Memory B cell (primary cell): ENCODE data around the gene TBCE.
A peak's percentile ranks its signal among the peaks of the same experiment; 100 is the strongest.

ENCODE experiments used
- ATAC-seq: fragments of 150-1000 bp; cut with Tn5 transposase; 2 replicates; pipeline ENCODE4 v1.10.0; 2021; ENCODE audit warnings: low read depth, mild to moderate bottlenecking, moderate library complexity
- DNase-seq, 2 donors: peaks; one replicate each; pipeline ENCODE4 v3.0.0; 2022; ENCODE audit warnings: low spot score in 2 of 2
- H3K27ac Mint-ChIP-seq: one replicate; pipeline ENCODE4 v1.8.0; 2022; ENCODE audit warnings: mild to moderate bottlenecking, moderate library complexity, mixed read lengths
- H3K27me3 Mint-ChIP-seq: one replicate; pipeline ENCODE4 v1.8.0; 2022; ENCODE audit warnings: mixed read lengths
- H3K36me3 Mint-ChIP-seq: one replicate; pipeline ENCODE4 v1.8.0; 2022; ENCODE audit warnings: mild to moderate bottlenecking, mixed read lengths
- H3K4me1 Mint-ChIP-seq: one replicate; pipeline ENCODE4 v1.8.0; 2022; ENCODE audit warnings: mixed read lengths
- H3K4me3 Mint-ChIP-seq: one replicate; pipeline ENCODE4 v1.8.0; 2022; ENCODE audit warnings: mild to moderate bottlenecking, moderate library complexity, mixed read lengths
- H3K9me3 Mint-ChIP-seq: one replicate; pipeline ENCODE4 v1.8.0; 2022; ENCODE audit warnings: mixed read lengths

The TBCE gene, protein sequence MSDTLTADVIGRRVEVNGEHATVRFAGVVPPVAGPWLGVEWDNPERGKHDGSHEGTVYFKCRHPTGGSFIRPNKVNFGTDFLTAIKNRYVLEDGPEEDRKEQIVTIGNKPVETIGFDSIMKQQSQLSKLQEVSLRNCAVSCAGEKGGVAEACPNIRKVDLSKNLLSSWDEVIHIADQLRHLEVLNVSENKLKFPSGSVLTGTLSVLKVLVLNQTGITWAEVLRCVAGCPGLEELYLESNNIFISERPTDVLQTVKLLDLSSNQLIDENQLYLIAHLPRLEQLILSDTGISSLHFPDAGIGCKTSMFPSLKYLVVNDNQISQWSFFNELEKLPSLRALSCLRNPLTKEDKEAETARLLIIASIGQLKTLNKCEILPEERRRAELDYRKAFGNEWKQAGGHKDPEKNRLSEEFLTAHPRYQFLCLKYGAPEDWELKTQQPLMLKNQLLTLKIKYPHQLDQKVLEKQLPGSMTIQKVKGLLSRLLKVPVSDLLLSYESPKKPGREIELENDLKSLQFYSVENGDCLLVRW

DNA sequence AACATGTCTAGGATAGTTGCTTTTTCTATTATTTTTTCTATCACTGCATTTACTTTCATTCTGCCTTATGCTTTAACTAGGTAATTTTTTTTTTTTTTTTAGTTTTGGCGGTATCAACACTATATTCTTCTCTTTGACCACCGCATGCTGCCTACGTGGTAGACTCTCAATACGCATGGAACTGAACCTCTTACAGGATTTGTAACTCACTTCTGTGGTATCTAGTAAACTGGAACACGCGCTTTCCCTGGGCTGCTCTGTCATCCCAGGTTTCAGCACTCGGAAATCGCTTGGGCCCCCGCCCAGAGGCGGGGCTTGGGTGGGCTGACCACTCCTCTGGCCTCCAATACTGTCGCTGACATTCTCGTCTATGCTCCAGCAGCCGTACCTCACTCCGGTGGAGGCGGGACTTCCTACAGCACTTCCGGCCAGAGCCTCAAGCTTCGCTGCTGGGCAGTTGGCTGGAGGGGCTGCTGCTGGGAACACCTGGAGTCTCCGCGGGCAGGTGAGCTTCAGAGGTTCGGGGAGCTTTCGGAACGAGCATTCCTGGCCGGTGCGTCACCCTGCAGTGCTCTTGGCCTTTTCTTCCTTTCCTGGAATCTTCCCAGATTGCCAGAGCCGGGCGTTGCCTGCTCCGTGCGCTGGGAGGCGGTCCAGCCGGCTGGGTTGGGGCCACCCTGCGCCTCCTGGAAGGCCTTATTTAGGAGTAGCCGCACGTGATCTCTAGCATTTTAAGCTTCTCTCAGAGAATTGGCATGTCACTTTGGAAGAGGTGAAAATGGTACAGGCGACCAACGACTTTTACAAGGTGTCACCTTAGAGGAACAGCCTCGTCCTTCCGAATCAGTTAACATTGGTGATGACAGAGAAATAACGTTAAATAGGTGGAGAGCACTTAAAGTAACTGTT lies at the start of gene TBCE:
TSS of gene TBCE (plus strand) at position 428 of the 909 bp plus-strand sequence. CDS start 12,623 bp downstream, outside the sequence.
- Mint-ChIP-seq H3K9me3 (no peaks in the 10 kb centered on the region), H3K4me3 (peak within 1 kb of the TSS; percentile 98), H3K27ac (peak within 1 kb of the TSS; percentile 84), H3K36me3 (peaks cover 4% of the 10 kb centered on the region), H3K27me3 (no peaks in the 10 kb centered on the region), H3K4me1 (peaks cover 19% of the 10 kb centered on the region)
- ATAC-seq (peak; percentile 99), DNase-seq (peak; percentile 60 to 65)

DNA sequence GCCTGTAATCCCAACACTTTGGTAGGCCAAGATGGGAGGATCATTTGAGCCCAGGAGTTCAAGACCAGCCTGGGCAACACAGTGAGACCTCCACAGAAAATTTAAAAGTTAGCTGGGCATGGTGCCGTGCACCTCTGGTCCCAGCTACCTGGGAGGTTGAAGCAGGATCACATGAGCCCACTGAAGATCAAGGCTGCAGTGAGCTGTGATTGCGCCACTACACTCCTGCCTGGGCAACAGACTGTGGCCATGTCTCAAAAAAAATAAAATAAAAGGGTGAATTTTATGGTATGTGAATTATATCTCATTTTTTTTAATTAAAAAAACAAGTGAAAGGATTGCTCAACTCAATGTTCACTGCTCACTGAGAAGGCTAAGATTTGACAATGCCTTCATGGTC lies 48.0 kb upstream of the TBCE start:
- Mint-ChIP-seq H3K4me3 (no peak overlapping the region), H3K4me1 (peaks cover 44% of the 10 kb centered on the region), H3K27me3 (no peaks in the 10 kb centered on the region), H3K27ac (no peak overlapping the region), H3K9me3 (no peaks in the 10 kb centered on the region), H3K36me3 (peaks cover 25% of the 10 kb centered on the region)
- DNase-seq: no peak
- no peak for ATAC-seq

DNA sequence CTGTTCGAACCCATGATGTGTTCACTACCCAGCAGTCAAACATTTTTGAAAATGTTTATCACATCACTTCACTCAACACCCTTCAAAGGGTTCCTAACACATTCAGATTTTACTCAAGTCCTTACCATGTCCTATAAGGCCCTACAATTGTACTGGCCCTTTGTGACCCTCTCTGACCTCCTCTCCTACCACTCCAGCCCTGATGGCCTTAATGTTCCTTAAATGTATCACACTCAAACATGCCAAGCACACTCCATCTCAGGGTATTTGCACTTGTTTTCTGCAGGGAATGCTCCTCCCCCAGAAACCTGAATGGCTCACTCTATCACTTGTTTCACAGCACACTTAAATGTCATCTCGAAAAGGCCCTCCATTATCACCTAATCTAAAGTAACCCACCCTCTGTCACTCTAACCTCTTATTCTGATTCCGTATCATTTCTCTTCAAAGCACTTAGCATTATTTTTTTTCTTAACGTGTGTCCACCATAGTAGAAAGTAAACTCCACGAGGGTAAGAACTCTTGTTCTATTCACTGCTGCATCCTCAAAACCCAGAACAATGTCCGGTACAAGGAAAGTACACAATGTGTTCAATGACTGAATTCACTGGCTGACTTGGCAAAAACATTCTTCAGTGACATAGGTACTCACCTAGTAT lies 46.6 kb upstream of the TBCE start:
- ATAC-seq (no peak), DNase-seq (no peak)
- Mint-ChIP-seq H3K36me3 (peaks cover 25% of the 10 kb centered on the region), H3K27ac (peak overlapping the region; percentile 2), H3K27me3 (no peaks in the 10 kb centered on the region), H3K4me3 (no peak overlapping the region), H3K4me1 (peaks cover 45% of the 10 kb centered on the region), H3K9me3 (no peaks in the 10 kb centered on the region)

DNA sequence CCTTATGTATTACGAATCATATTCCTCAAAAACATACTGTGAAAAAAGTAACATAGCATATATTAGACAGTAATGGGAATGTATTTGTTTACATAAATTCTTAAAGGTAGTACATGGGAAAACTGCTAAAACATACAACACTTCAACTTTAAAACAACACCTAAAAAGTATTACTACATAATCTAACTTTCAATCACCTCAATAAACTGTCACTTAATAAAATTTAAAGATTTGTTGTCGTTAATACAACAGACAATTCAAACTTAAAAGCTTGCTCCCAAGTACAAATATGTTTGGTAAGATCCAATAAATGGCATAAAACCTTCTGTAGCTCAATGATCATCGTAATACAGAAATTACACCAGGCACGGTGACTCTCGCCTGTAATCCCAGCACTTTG lies 42.9 kb upstream of the TBCE start:
- peak overlapping the region; percentile 25 for H3K27ac Mint-ChIP-seq
- peak overlapping the region; percentile 74 for H3K4me3 Mint-ChIP-seq
- ATAC-seq (no peak), DNase-seq (no peak)
- peaks cover 34% of the 10 kb centered on the region for H3K4me1 Mint-ChIP-seq
- no peaks in the 10 kb centered on the region for H3K27me3 Mint-ChIP-seq
- H3K9me3 Mint-ChIP-seq: no peaks in the 10 kb centered on the region
- H3K36me3 Mint-ChIP-seq: peaks cover 19% of the 10 kb centered on the region

DNA sequence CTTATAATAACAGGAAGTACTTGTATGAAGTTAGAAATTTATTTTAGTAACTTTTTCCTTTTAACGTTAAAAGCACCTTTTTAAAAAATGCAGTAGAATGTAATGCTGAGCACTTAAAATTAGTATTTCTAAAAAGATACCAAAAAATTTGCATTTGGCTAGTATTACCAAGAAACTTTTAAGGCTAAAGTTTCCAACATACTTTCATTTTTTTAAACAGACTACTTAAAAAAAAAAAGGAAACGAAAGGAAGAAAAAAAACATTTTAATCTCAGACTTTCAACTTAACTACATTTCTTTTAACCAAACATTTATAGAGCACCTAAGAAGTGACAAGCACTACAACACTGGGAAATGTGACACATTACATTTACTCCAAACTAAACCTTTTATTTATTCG lies 42.1 kb upstream of the TBCE start:
- ATAC-seq: no peak
- no peaks in the 10 kb centered on the region for H3K9me3 Mint-ChIP-seq
- peak overlapping the region; percentile 41 for H3K4me3 Mint-ChIP-seq
- H3K27me3 Mint-ChIP-seq: no peaks in the 10 kb centered on the region
- H3K27ac Mint-ChIP-seq: no peak overlapping the region
- H3K4me1 Mint-ChIP-seq: peaks cover 34% of the 10 kb centered on the region
- H3K36me3 Mint-ChIP-seq: peaks cover 19% of the 10 kb centered on the region
- DNase-seq: no peak

DNA sequence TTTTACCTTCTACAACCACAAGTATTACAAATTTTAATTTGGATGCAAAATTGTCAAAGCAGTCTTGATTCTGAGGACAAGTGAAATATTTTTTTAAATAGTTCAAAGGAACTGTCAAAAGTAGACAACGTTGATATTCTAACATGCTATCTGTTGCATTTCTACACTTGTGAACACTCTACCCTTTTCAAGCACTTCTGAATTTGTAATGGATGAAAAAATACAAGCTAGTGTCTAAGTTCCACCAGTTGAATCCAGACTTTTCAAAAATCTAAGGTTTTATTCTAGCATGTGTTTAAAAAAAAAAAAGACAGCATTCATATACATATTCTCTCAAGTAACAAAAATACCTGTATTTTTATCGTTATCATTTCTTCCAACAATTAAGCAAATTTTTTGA lies 41.4 kb upstream of the TBCE start:
- DNase-seq (no peak), ATAC-seq (no peak)
- Mint-ChIP-seq H3K4me3 (peak overlapping the region; percentile 95), H3K36me3 (peaks cover 12% of the 10 kb centered on the region), H3K27me3 (no peaks in the 10 kb centered on the region), H3K27ac (no peak overlapping the region), H3K4me1 (peaks cover 30% of the 10 kb centered on the region), H3K9me3 (no peaks in the 10 kb centered on the region)

DNA sequence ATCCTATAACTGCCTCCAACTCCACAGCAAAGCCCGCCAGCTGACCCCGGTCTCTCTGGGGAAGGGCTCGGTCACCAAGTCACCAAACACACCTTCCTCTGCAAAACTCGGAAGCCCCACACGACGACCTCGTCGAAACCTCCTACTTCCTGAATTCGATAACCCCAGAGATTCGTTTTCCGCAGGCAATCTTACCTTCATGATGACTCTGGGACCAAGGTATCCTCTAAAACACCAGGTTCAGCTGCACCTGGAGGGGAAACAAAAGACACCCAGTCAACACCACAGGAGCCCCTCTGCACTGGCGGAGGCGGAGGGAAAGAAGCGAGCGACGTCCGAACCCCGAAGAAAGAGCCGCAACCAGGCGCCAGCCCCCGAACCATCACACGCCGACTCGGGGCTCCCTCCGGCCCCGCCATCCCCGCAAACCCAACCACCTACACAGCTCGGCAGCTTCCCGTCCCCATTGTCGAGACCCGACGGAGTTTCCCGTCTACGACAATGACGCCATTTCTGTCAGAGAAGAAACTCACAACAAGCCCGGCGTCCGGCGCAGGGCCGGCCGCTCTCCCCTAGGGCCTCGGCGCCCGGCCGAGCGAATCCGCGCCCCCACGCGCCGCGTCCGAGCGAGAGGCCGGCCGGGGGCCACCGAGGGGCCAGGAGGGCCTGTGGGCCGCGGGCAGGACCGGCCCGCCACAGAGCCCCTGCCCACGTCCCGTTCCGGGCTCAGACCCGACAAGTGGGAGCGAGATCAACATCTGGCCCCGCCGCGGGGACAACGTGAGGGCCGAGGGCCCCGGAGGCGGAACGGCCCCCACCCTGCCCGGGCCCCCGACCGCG lies 40.3 kb upstream of the TBCE start:
- Mint-ChIP-seq H3K9me3 (no peaks in the 10 kb centered on the region), H3K4me3 (peak overlapping the region; percentile 95), H3K4me1 (peaks cover 33% of the 10 kb centered on the region), H3K36me3 (peaks cover 9% of the 10 kb centered on the region), H3K27ac (no peak overlapping the region), H3K27me3 (no peaks in the 10 kb centered on the region)
- ATAC-seq (peak; percentile 23), DNase-seq (peak; percentile 67)

DNA sequence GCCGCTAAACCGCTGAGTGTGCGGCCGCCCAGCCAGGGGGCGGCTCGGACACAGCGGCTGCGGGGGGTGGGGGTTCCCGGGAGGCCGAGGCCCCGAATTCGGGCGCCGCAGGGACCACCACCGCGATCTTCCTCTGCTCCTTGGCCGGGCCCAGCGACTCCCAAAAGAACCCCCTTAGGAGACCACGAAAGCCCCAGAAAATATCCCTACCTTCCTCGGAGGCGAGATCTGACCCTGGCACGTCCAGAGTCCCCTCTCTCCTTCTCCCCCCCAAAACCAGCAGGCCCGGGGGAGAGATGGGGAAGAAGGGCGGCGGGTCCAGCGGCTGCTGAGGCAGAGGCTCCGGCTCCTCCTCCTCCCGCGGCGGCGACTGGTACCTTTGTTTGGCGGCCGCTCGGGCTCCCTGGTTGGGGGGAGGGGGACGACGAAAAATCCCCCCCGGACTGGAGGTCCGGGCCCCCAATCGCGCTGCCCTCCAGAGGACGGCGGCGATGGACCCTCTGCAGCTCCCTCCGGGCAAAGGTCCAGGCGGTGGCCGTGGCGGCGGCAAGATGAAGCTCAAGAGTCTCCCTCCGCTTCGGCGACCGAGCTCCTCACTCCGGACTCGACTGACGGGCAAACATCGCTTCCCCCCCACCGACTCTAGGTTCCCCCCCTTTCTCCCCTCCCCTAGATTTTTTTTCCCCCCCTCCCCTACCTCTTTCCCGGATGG lies 39.5 kb upstream of the TBCE start, which contains the start of gene ARID4B:
TSS of gene ARID4B (minus strand) at position 621 of the 712 bp plus-strand sequence. CDS start 1,260 bp downstream, outside the sequence.
- DNase-seq (peak in 1 of 2 donors; percentile 71), ATAC-seq (no peak)
- H3K9me3 Mint-ChIP-seq: no peaks in the 10 kb centered on the region
- H3K27ac Mint-ChIP-seq: no peak within 1 kb of the TSS
- peaks cover 3% of the 10 kb centered on the region for H3K36me3 Mint-ChIP-seq
- peak within 1 kb of the TSS; percentile 95 for H3K4me3 Mint-ChIP-seq
- H3K27me3 Mint-ChIP-seq: no peaks in the 10 kb centered on the region
- peaks cover 29% of the 10 kb centered on the region for H3K4me1 Mint-ChIP-seq

DNA sequence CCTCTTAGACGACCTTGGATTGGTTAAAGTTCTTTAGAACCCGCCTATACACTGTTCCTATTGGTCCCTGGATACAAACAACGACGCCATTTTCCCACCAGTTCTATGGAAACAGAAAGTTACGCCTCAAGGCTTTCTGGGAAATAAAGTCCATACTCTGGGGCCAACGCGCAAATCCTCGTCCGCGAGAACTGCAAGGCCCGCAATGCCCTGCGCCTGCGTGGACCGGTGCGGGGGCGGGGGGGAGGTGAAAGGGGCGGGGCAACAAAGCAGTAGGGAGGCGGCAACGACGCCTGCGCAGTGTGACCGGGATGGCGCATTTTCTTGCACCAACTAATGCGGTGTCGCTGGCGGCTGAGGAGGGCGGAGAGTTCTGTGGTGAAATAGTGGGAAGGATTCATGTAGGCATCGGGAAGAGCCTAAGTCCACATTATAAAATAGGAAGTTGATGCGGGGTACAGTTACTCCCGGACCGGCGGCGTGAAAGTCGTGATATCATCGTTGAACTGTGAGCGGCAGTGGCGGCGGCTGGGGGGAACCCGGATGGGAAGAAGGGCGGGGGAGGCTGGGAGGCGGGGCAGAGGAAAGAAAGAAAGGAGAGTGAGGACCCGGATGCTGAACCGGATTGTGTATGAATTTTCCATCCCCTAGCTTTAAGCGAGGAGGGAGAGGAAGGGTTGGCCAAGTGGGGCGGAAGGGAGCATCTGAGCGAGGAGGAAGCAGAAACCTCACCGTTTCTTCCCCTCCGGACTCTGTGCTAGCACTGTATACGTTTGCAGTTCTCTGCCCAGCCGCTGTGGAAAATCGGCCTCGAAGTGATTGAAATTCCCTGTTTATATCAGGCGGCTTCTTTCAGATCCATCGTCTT lies 38.7 kb upstream of the TBCE start, which contains the start of gene GGPS1:
TSS of gene GGPS1 (plus strand) at position 300 of the 868 bp plus-strand sequence. CDS start 6,695 bp downstream, outside the sequence.
- no peak within 1 kb of the TSS for H3K4me3 Mint-ChIP-seq
- ATAC-seq: peak; percentile 73
- H3K27ac Mint-ChIP-seq: no peak within 1 kb of the TSS
- peaks cover 28% of the 10 kb centered on the region for H3K4me1 Mint-ChIP-seq
- peak; percentile 86 to 94 for DNase-seq
- peaks cover 2% of the 10 kb centered on the region for H3K36me3 Mint-ChIP-seq
- H3K9me3 Mint-ChIP-seq: no peaks in the 10 kb centered on the region
- H3K27me3 Mint-ChIP-seq: no peaks in the 10 kb centered on the region

DNA sequence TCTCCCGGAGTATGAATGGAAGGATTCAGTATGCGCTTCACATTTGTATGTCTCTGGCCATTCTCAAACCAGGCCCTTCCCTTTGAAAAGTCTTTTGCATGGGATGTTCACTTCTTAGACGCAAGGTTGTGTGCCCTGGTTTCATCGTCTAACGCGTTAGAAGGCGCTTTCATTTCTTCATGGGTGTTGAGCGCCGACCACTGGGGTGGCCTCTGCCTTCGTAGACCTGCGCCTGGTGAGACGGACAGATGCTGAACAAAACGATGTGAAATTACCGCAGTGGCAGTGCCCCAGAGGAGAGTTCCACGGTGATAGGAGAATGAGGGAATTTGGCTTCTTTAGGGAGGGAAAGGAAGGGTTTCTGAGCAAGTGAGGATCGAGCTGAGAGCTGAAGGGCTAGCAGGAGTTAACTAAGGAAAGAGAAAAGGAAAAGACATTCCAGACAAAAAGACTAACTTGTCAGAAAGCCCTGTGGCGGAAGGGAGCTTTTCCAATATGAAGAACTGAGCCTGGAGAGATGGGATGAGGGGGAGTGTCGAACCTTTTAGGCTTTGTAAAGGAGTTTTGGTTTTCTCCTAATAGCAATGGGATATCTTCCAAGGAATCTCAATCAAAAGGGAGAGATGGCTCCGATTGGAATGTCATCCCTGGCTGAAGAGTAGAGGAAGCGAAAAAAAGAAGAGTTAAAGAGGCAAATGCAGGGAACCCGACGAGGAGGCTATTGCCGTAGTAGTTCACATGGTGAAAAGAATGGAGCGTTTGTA lies 37.9 kb upstream of the TBCE start:
- ATAC-seq (peak; percentile 23), DNase-seq (peak in 1 of 2 donors; percentile 49)
- no peak overlapping the region for H3K27ac Mint-ChIP-seq
- H3K4me3 Mint-ChIP-seq: no peak overlapping the region
- H3K36me3 Mint-ChIP-seq: peaks cover 2% of the 10 kb centered on the region
- peaks cover 32% of the 10 kb centered on the region for H3K4me1 Mint-ChIP-seq
- H3K27me3 Mint-ChIP-seq: no peaks in the 10 kb centered on the region
- no peaks in the 10 kb centered on the region for H3K9me3 Mint-ChIP-seq

DNA sequence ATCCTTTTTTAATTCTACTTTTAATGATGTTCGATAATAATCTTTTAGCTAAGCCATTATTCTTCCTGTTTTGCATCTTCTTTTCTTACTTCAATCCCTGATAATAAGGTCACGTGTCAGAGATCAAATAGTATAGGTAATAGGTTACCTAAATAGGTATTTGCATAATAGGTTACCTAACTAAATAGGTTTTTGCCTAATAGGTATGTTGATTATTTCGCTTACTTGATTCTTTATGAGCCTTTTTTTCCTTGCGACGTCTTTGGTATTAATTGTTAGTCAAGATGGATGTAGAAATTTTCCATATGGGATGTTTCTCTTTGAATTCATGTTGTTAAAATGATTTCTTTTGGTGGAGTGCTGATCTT lies 36.3 kb upstream of the TBCE start:
- ATAC-seq (no peak), DNase-seq (no peak)
- peaks cover 26% of the 10 kb centered on the region for H3K4me1 Mint-ChIP-seq
- H3K27me3 Mint-ChIP-seq: no peaks in the 10 kb centered on the region
- no peak overlapping the region for H3K4me3 Mint-ChIP-seq
- peaks cover 6% of the 10 kb centered on the region for H3K36me3 Mint-ChIP-seq
- H3K27ac Mint-ChIP-seq: no peak overlapping the region
- H3K9me3 Mint-ChIP-seq: no peaks in the 10 kb centered on the region
